T-helper 22 cell (primary cell): ENCODE measurements around the gene GRK5.
"Not testable (repeated sequence)": the region's sequence is repeated elsewhere in the genome, so short reads cannot be mapped to it uniquely, and the experiment has no call there.

Source experiments
- DNase-seq: peaks from one replicate; pipeline ENCODE4 v3.0.0-alpha.2; 2020; ENCODE audit warnings: low read depth

Gene GRK5

GRCh38 chr10:119423510-119424257 lies 216.3 kb downstream of the GRK5 start:
- no peak for DNase-seq

- DNase-seq, result no peak
Measured at GRCh38 chr10:119424258-119424975, 217.0 kb downstream of the GRK5 start.

- no peak for DNase-seq
Measured at GRCh38 chr10:119425102-119425880, 217.9 kb downstream of the GRK5 start.

- DNase-seq, result no peak
Measured at GRCh38 chr10:119425881-119426170, 218.5 kb downstream of the GRK5 start.

GRCh38 chr10:119426699-119427098 lies 219.3 kb downstream of the GRK5 start:
- no peak for DNase-seq

GRCh38 chr10:119427263-119427864 lies 220.0 kb downstream of the GRK5 start:
- DNase-seq, result no peak

- DNase-seq, result no peak
Measured at GRCh38 chr10:119428789-119429188, 221.4 kb downstream of the GRK5 start.

GRCh38 chr10:119429771-119430170 lies 222.4 kb downstream of the GRK5 start:
- DNase-seq, result no peak

GRCh38 chr10:119431034-119431772 lies 223.8 kb downstream of the GRK5 start:
- DNase-seq, result no peak

GRCh38 chr10:119431773-119432135 lies 224.4 kb downstream of the GRK5 start:
- DNase-seq, result no peak

- not testable (repeated sequence) for DNase-seq
Measured at GRCh38 chr10:119434942-119435341, 227.6 kb downstream of the GRK5 start.

GRCh38 chr10:119438717-119439116 lies 231.3 kb downstream of the GRK5 start:
- no peak for DNase-seq

GRCh38 chr10:119439922-119440321 lies 232.6 kb downstream of the GRK5 start:
- DNase-seq, result no peak

- DNase-seq, result no peak
Measured at GRCh38 chr10:119441151-119441821, 233.9 kb downstream of the GRK5 start.

- DNase-seq, result no peak
Measured at GRCh38 chr10:119441921-119442757, 234.8 kb downstream of the GRK5 start.

- no peak for DNase-seq
Measured at GRCh38 chr10:119442758-119443060, 235.3 kb downstream of the GRK5 start.

GRCh38 chr10:119443441-119443840 lies 236.1 kb downstream of the GRK5 start:
- no peak for DNase-seq

GRCh38 chr10:119443970-119444660 lies 236.7 kb downstream of the GRK5 start:
- no peak for DNase-seq

- no peak for DNase-seq
Measured at GRCh38 chr10:119444866-119445265, 237.5 kb downstream of the GRK5 start.

- DNase-seq, result peak; percentile 61
Measured at GRCh38 chr10:119445311-119445934, 238.1 kb downstream of the GRK5 start.
